ES-I3 (cell line): ENCODE results near the gene GNG14.
"Not testable (repeated sequence)": the region's sequence is repeated elsewhere in the genome, so short reads cannot be mapped to it uniquely, and the experiment has no call there.

Experiments used
- H3K36me3 ChIP-seq: 2 replicates; pipeline ENCODE4 v1.6.1; 2013; ENCODE audit warnings: mild to moderate bottlenecking, low read length, control low read depth, moderate library complexity; ENCODE audit not compliant: insufficient read depth
- H3K4me1 ChIP-seq: 2 replicates; pipeline ENCODE4 v1.6.1; 2013; ENCODE audit warnings: mild to moderate bottlenecking, control low read depth, low read length; ENCODE audit not compliant: insufficient read depth
- H3K9ac ChIP-seq: 2 replicates; pipeline ENCODE4 v1.6.1; 2013; ENCODE audit warnings: low read depth, mild to moderate bottlenecking, low read length, moderate library complexity
- H3K9me3 ChIP-seq: 2 replicates; pipeline ENCODE4 v1.6.1; 2013; ENCODE audit warnings: mild to moderate bottlenecking, low read length, moderate library complexity; ENCODE audit not compliant: control insufficient read depth, insufficient read depth

The GNG14 gene

DNA sequence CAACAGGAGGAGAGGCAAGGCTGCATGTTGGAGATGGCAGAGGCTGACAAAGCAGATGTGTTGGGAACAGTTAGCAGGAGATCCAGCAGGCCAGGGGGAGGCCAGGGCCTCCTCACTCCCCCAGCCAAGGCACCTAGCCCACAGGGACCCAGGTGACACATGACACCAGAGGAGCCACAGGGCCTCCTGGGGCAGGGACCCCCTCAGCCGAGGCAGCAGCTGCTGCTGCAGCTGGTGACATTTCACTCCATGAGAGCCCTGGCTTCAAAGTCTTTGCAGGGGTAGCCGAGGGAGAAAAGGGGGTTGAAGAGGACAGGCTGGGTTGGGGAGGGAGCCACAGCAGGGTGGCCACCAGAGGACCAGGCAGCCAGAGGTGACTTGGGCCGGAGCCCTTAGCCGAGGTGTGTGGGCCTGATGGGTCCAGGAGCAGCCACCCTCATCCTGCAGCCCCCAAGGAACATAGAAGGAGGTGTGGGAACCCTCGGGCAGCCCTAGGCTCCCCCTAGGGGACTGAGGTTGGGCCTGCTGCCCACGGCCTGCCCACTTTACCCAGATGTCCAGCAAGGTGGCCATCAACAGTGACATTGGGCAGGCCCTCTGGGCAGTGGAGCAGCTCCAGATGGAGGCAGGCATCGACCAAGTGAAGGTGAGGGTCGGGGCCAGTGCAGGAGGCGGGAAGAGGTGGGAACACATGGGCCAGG, at the start of gene GNG14:
Gene GNG14 (plus strand): TSS at position 503 of the 701 bp plus-strand sequence. CDS start 51 bp downstream, at position 554.
- no peaks in the 10 kb centered on the region for H3K4me1 ChIP-seq
- H3K36me3 ChIP-seq = no peaks in the 10 kb centered on the region
- no peaks in the 10 kb centered on the region for H3K9me3 ChIP-seq
- no peak within 1 kb of the TSS for H3K9ac ChIP-seq

- H3K9me3 ChIP-seq = no peaks in the 10 kb centered on the region
- no peak overlapping the region for H3K9ac ChIP-seq
- H3K36me3 ChIP-seq = no peaks in the 10 kb centered on the region
- H3K4me1 ChIP-seq = no peaks in the 10 kb centered on the region
Observed at GRCh38 chr19:12638611-12639182, 49.1 kb upstream of the GNG14 start.

DNA sequence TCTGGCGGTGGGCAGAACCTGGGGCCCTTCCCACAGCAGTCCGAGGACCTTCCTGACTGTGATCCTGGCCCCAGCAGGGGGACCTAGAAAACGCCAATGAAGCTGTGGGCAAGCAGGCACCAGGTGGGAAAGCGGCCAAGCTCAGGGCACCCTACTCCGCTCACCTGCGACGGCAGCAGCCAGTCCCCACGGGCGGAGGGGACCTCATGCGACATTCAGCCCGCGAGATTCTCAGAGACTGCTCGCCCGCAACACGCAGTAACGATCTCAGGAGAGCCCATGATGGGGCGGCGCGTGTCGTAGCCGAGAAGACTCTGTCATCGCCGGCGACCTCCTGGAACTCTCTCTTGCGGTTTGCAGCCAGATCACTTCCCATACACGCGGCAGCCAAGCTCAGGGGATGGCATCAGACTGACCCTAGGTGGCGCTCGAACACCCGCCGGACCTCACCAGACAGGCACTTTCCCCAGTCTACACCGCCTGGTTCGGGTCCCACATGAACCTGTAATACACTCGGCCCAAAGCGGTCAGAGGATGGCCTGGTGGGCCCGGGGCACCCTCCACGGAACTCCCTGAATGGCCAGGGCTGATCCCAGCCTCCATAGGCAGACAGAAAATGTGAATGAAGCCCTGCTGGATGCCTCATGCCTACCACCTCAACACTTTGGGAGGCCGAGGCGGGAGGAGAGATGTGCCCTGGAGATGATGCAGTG, 47.7 kb upstream of the GNG14 start:
- Histone ChIP-seq H3K36me3 (no peaks in the 10 kb centered on the region), H3K9ac (peak overlapping the region; percentile 37; the same call in 1 of the 2 replicates)

DNA sequence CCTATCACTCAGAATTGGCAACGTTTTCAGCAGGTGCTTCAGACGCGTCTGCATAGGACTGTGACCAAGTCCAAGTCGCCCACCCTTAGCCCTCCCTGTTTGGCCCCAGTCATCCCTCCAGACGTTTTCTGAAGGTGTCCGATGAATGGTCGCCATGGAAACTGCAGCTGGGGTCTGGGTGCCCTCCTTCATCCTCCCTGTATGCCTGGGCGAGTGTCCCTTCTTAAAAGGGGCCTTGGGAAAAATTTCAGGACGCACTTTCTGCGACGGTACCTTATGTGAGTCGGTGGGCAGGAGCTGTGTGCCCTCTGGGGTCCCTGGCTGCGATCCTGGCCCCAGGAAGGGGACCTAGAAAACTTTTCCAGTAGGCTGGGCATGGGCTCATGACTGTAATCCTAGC, 46.3 kb upstream of the GNG14 start:
- no peaks in the 10 kb centered on the region for H3K9me3 ChIP-seq
- no peak overlapping the region for H3K9ac ChIP-seq
- no peaks in the 10 kb centered on the region for H3K36me3 ChIP-seq
- H3K4me1 ChIP-seq = no peaks in the 10 kb centered on the region

More for the DNA sequence above, 47.7 kb upstream of the GNG14 start:
- H3K9me3 ChIP-seq = no peaks in the 10 kb centered on the region
- H3K4me1 ChIP-seq = no peaks in the 10 kb centered on the region

GRCh38 chr19:12642506-12642905, 45.3 kb upstream of the GNG14 start:
- no peaks in the 10 kb centered on the region for H3K36me3 ChIP-seq
- no peak overlapping the region for H3K9ac ChIP-seq
- H3K4me1 ChIP-seq = no peaks in the 10 kb centered on the region
- no peaks in the 10 kb centered on the region for H3K9me3 ChIP-seq

DNA sequence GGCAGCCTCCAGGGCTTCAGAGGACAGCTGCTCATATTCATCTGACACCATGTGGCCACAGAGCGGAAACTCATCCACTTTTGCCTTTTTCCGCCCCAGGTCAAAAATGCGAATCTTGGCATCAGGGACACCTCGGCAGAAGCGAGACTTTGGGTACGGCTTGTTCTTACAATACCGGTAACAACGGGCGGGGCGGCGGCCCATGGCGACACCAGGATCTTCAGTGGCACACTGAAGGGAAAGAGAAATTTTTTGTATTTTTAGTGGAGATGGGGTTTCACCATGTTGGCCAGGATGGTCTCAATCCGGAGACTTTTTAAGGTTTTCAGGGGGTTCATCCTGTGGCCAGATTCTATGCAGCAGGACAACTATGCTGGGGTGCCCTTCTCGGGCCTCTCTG, 44.1 kb upstream of the GNG14 start:
- not testable (repeated sequence) for H3K4me1 ChIP-seq, H3K9me3 ChIP-seq, H3K9ac ChIP-seq, H3K36me3 ChIP-seq

- Histone ChIP-seq H3K36me3 (no peaks in the 10 kb centered on the region), H3K9ac (no peak overlapping the region), H3K9me3 (no peaks in the 10 kb centered on the region), H3K4me1 (no peaks in the 10 kb centered on the region)
Observed at GRCh38 chr19:12646551-12646950, 41.2 kb upstream of the GNG14 start.

DNA sequence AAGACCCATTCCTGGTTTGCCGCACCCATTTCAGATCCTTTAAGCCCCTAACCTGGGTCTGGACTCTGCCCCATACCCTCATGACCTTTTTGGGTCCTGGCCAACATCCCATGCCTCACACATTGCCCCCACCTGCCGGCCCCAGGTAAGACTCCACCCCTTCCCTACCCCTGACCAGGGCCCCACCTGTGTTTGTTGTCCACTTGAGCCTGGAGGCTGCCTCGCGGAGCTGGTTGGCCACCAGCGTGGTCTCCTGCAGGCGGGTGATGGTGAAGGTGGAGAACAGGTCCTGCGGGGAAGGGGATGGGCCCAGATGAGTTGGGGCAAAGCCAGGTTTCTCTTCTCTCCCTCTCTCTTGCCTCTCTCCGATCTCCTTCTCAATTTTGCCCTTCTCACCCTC, 40.8 kb upstream of the GNG14 start:
- Histone ChIP-seq H3K9ac (peak overlapping the region; percentile 16; the same call in 1 of the 2 replicates), H3K4me1 (no peaks in the 10 kb centered on the region), H3K9me3 (no peaks in the 10 kb centered on the region), H3K36me3 (no peaks in the 10 kb centered on the region)

- no peaks in the 10 kb centered on the region for H3K4me1 ChIP-seq
- H3K9me3 ChIP-seq = no peaks in the 10 kb centered on the region
- no peaks in the 10 kb centered on the region for H3K36me3 ChIP-seq
- H3K9ac ChIP-seq = peak overlapping the region; percentile 48; the same call in 1 of the 2 replicates
Observed at GRCh38 chr19:12647490-12648071, 40.2 kb upstream of the GNG14 start.

- H3K9ac ChIP-seq = peak overlapping the region; percentile 48; the same call in 1 of the 2 replicates
- H3K9me3 ChIP-seq = no peaks in the 10 kb centered on the region
- no peaks in the 10 kb centered on the region for H3K36me3 ChIP-seq
- H3K4me1 ChIP-seq = no peaks in the 10 kb centered on the region
Observed at GRCh38 chr19:12648088-12648487, 39.7 kb upstream of the GNG14 start.

DNA sequence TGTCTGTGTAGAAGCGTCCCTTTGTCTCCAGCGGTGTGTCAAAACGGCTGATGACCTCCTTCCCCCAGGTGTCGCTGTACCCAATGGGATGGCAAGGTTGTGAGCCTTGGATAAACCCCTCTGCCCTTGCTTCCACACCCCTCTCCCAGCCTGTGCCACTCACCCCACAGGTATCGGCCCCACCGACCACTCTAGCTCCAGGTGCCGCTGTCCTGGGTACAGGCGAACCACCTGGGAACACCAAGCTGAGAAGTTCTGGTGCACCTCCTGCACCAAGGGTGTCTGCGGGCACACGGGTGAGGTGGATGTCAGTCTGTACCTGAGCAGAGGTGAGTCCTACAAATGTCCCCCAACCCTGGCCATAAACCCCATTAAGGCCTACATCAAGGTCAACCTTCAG, 37.9 kb upstream of the GNG14 start:
- Histone ChIP-seq H3K36me3 (no peaks in the 10 kb centered on the region), H3K9me3 (no peaks in the 10 kb centered on the region), H3K4me1 (no peaks in the 10 kb centered on the region), H3K9ac (no peak overlapping the region)

- H3K4me1 ChIP-seq = peaks cover 4% of the 10 kb centered on the region; the same call in 1 of the 2 replicates
- no peaks in the 10 kb centered on the region for H3K9me3 ChIP-seq
- no peak overlapping the region for H3K9ac ChIP-seq
- H3K36me3 ChIP-seq = 0 out of 2 replicates have a peak, but pooled peaks cover 7% of the 10 kb centered on the region
Observed at GRCh38 chr19:12652219-12652618, 35.6 kb upstream of the GNG14 start.

- Histone ChIP-seq H3K9ac (no peak overlapping the region), H3K4me1 (peaks cover 4% of the 10 kb centered on the region; the same call in 1 of the 2 replicates), H3K9me3 (no peaks in the 10 kb centered on the region), H3K36me3 (0 out of 2 replicates have a peak, but pooled peaks cover 7% of the 10 kb centered on the region)
Observed at GRCh38 chr19:12655546-12655945, 32.3 kb upstream of the GNG14 start.

DNA sequence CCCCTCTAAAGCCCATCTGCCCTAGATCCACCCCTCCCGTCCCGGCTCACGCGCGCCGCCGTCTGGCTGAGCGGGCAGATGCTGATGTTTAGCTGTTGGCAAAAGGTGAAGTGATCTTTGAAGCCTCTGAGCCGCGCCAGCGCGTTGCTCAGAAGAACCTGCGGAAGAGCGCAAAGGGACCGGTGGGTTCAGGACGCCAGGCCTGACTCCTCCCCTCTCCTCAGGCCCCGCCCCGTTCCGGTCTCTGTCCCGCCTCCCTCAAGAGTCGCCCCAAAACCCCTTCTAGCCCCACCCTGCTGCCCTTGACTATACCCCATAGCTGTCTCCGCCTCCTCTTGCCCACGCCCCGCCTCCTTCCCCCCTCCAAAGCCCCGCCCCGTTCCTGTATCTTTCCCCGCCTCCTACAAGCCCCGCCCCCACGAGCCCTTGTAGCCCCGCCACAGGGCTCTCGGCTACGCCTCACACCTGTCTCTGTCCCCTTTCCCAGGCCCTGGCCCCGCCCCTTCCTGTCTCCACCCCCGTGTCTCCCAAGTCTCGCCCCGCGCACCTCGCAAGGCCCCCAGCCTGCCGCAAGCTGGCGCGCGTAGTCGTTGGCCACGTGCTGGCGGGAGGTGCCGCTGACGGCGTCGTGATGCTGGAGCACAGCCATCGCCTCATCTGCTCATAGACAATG, 30.8 kb upstream of the GNG14 start:
- Histone ChIP-seq H3K36me3 (0 out of 2 replicates have a peak, but pooled peaks cover 7% of the 10 kb centered on the region), H3K9ac (no peak overlapping the region; the same call in 1 of the 2 replicates), H3K9me3 (no peaks in the 10 kb centered on the region), H3K4me1 (peaks cover 4% of the 10 kb centered on the region; the same call in 1 of the 2 replicates)
